T-helper 17 cell (primary cell): ENCODE results near the gene RNF227. TPM values are rescaled to one million over a fixed set of nuclear protein-coding genes. Genes with fewer than 3 reads are reported as not detected.

Experiments used
- ATAC-seq: fragments of 150-1000 bp; cut with Tn5 transposase; 2 replicates; pipeline ENCODE4 v1.10.0; 2021; ENCODE audit warnings: mild to moderate bottlenecking, moderate library complexity
- DNase-seq, 3 donors: peaks; one replicate each; pipeline versions ENCODE4 v3.0.0 to v3.0.0-alpha.2; 2020 to 2021
- H3K9me3 ChIP-seq: one replicate; pipeline ENCODE4 v1.7.0; 2013; ENCODE audit warnings: low read length, mild to moderate bottlenecking; ENCODE audit not compliant: control insufficient read depth, poor library complexity, severe bottlenecking
- H3K27ac Mint-ChIP-seq: one replicate; pipeline ENCODE4 v1.8.0; 2022; ENCODE audit warnings: mild to moderate bottlenecking, moderate library complexity, mixed read lengths
- H3K27me3 Mint-ChIP-seq: one replicate; pipeline ENCODE4 v1.8.0; 2022; ENCODE audit warnings: mixed read lengths
- H3K36me3 Mint-ChIP-seq: one replicate; pipeline ENCODE4 v1.8.0; 2022; ENCODE audit warnings: low read depth, mixed read lengths
- H3K4me1 Mint-ChIP-seq: one replicate; pipeline ENCODE4 v1.8.0; 2022; ENCODE audit warnings: mild to moderate bottlenecking, mixed read lengths
- H3K4me3 Mint-ChIP-seq: one replicate; pipeline ENCODE4 v1.8.0; 2022; ENCODE audit warnings: mild to moderate bottlenecking, moderate library complexity, mixed read lengths
- total RNA-seq, 4 donors: library from RNA in 2 of 4; stranded (reverse) in 2 of 4; gene quantifications; one replicate each; pipeline ENCODE4 v1.2.3 and lab custom pipeline; 2022 to 2026

Gene RNF227
- total RNA-seq, 2 donors from 2014 or later, result 1.4 to 2.3 TPM

DNA sequence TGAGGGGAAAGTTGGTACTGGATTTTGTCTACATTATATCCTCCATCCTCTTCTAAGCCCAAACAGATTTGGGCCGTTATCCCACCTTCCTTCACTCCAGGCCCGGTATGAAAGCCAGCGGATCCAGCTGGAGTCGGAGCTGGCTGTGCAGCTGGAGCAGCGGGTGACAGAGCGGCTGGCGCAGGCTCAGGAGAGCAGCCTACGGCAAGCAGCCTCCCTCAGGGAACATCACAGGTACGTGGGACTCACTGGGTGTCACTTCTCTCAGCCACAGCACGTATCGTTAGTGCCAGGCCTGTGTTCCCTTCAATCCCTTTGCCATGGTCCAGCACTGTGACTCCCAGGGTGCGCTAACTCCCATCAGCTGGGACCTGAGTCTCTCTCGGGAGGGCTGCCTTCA, 27.2 kb upstream of the RNF227 start:
- Mint-ChIP-seq H3K4me1 (peaks cover 6% of the 10 kb centered on the region), H3K27ac (no peak overlapping the region), H3K27me3 (no peaks in the 10 kb centered on the region), H3K36me3 (peaks cover 11% of the 10 kb centered on the region), H3K4me3 (no peak overlapping the region)
- no peaks in the 10 kb centered on the region for H3K9me3 ChIP-seq
- ATAC-seq (no peak), DNase-seq (no peak)

DNA sequence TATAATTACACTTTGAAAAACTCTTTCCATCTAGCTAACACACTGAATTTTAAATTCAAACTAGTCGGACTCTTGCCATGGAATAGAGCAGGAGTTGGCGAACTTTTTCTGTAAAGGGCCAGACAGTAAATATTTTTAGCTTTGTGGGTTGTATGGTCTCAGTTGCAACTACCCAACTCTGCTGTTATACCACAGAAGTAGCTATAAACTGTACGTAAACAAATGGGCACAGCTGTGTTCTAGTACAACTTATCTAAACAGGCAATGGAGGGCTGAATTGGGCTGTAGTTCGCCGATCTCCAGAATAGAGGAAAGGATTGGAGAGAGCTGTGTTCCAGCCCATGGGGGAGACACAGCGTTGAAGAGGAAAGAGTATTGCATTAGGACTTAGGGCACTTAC, 24.7 kb upstream of the RNF227 start:
- DNase-seq (no peak), ATAC-seq (no peak)
- Mint-ChIP-seq H3K4me3 (no peak overlapping the region), H3K4me1 (peaks cover 6% of the 10 kb centered on the region), H3K27me3 (no peaks in the 10 kb centered on the region), H3K36me3 (peaks cover 8% of the 10 kb centered on the region), H3K27ac (peak overlapping the region; percentile 27)
- no peaks in the 10 kb centered on the region for H3K9me3 ChIP-seq

- ATAC-seq (no peak), DNase-seq (no peak)
- no peak overlapping the region for H3K4me3 Mint-ChIP-seq
- H3K9me3 ChIP-seq, result no peaks in the 10 kb centered on the region
- H3K4me1 Mint-ChIP-seq, result peaks cover 8% of the 10 kb centered on the region
- peaks cover 8% of the 10 kb centered on the region for H3K36me3 Mint-ChIP-seq
- H3K27ac Mint-ChIP-seq, result peak overlapping the region; percentile 37
- no peaks in the 10 kb centered on the region for H3K27me3 Mint-ChIP-seq
Observed at GRCh38 chr17:7940034-7940433, 23.9 kb upstream of the RNF227 start.

DNA sequence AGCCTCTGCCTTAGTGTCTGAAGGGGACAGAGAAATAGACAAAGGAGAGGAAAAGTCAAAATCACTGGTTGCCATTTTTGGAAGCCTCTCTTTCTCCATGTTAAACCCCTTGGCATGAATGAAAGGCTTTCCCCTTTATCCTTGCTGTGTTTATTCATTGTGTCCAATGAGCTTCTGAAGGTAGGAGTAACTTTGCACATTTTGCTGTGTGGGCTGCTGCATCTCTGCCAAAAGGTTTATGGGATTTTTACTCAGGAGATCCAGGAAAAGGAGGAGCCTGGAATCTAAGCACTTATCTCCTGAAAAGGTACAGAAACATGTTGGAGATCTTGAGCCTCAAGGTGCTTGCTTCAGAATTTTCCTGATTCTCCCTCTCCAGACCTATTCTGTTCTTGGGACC, 19.8 kb upstream of the RNF227 start:
- Mint-ChIP-seq H3K36me3 (peaks cover 12% of the 10 kb centered on the region), H3K4me3 (no peak overlapping the region), H3K4me1 (peaks cover 35% of the 10 kb centered on the region), H3K27me3 (no peaks in the 10 kb centered on the region), H3K27ac (no peak overlapping the region)
- no peaks in the 10 kb centered on the region for H3K9me3 ChIP-seq
- DNase-seq (no peak), ATAC-seq (no peak)

DNA sequence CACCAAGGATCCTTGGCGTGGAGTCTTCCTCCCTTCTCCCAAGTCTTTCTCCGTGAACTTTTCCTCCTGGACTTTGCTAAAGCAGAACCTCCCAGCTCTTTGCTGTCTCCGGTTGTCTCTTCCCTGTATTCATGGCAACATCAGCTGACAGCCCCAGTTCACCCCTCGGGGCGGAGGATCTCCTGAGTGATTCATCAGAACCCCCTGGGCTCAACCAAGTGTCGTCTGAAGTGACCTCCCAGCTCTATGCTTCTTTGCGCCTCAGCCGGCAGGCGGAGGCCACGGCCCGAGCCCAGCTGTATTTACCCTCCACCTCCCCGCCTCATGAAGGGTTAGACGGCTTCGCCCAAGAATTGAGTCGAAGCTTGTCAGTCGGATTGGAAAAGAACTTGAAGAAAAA, 16.9 kb upstream of the RNF227 start:
- Mint-ChIP-seq H3K27me3 (no peaks in the 10 kb centered on the region), H3K4me3 (peak overlapping the region; percentile 100), H3K27ac (peak overlapping the region; percentile 99), H3K36me3 (peaks cover 7% of the 10 kb centered on the region), H3K4me1 (peaks cover 35% of the 10 kb centered on the region)
- DNase-seq (no peak), ATAC-seq (no peak)
- H3K9me3 ChIP-seq, result no peaks in the 10 kb centered on the region

DNA sequence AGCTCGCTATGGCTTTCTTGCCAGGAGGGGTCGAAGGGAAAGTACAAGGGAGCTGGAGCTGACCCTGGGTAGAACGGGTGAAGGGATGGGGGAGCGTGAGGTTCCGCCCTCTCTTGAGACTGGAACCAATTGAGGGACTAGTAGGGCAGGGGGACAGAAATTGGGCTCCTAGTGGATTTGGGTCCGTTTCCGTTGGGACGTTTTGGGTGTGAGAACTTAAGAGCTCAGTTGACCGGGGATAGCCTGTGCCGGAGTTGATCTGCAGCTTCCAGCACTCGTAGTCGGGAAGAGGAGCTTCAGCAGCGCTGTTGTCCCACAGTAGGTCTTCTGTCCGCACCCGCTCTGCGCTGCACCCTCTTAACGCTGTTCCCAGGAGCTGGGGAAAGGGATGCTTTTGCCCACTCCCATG, 16.4 kb upstream of the RNF227 start:
- ATAC-seq (peak; percentile 24), DNase-seq (peak in 1 of 3 donors; percentile 19)
- Mint-ChIP-seq H3K27me3 (no peaks in the 10 kb centered on the region), H3K4me1 (peaks cover 37% of the 10 kb centered on the region), H3K36me3 (peaks cover 8% of the 10 kb centered on the region), H3K27ac (peak overlapping the region; percentile 99), H3K4me3 (peak overlapping the region; percentile 100)
- no peaks in the 10 kb centered on the region for H3K9me3 ChIP-seq

GRCh38 chr17:7931709-7932482, 15.8 kb upstream of the RNF227 start, which contains the start of the genes CNTROB and TRAPPC1:
Gene CNTROB (plus strand): TSS chr17:7932206. CDS start chr17:7933080, 874 bp downstream.
Gene TRAPPC1 (minus strand): TSS chr17:7931946. CDS start chr17:7931829, 117 bp downstream.
- DNase-seq, result peak; percentile 97 to 99 (median 98)
- H3K27me3 Mint-ChIP-seq, result no peaks in the 10 kb centered on the region

GRCh38 chr17:7930841-7931631, 14.9 kb upstream of the RNF227 start:
- Mint-ChIP-seq H3K27ac (peak overlapping the region; percentile 99), H3K27me3 (no peaks in the 10 kb centered on the region), H3K4me1 (peaks cover 43% of the 10 kb centered on the region), H3K4me3 (peak overlapping the region; percentile 100), H3K36me3 (peaks cover 6% of the 10 kb centered on the region)
- DNase-seq (no peak), ATAC-seq (no peak)
- no peaks in the 10 kb centered on the region for H3K9me3 ChIP-seq

More at GRCh38 chr17:7931709-7932482, 15.8 kb upstream of the RNF227 start, which contains the start of the genes CNTROB and TRAPPC1:
- peak; percentile 97 for ATAC-seq
- peak within 1 kb of the TSS; percentile 100 for H3K4me3 Mint-ChIP-seq
- H3K36me3 Mint-ChIP-seq, result peaks cover 8% of the 10 kb centered on the region
- H3K27ac Mint-ChIP-seq, result peak within 1 kb of the TSS; percentile 99
- H3K9me3 ChIP-seq, result no peaks in the 10 kb centered on the region
- H3K4me1 Mint-ChIP-seq, result peaks cover 38% of the 10 kb centered on the region

GRCh38 chr17:7929158-7930023, 13.3 kb upstream of the RNF227 start, which contains the start of gene KCNAB3:
Gene KCNAB3 (minus strand): TSS chr17:7929856. CDS start chr17:7929435, 421 bp downstream.
- no peaks in the 10 kb centered on the region for H3K9me3 ChIP-seq
- Mint-ChIP-seq H3K4me1 (peaks cover 40% of the 10 kb centered on the region), H3K36me3 (peaks cover 6% of the 10 kb centered on the region), H3K27ac (peak within 1 kb of the TSS; percentile 99), H3K27me3 (no peaks in the 10 kb centered on the region), H3K4me3 (peak within 1 kb of the TSS; percentile 100)
- DNase-seq (peak; percentile 45 to 69 (median 54)), ATAC-seq (peak; percentile 29)

DNA sequence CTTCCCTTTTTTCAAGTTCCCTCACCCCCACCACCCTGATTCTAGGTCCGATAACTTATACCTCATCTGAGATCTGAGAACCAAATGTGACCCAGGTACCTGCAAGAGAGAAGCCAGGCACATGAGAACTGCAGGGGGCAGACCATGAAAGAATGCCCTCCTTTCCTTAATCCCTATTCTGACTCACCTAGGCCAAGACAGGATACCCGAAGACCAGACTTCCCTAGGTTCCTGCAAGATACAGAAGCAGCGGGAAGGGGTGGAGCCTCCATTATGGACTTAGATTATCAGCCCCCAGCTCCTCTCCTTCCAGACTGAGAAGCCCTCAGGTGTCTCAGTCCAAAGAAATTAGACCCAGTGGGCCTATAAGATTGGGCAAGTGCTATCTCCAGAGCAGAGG, 11.5 kb upstream of the RNF227 start:
- Mint-ChIP-seq H3K4me1 (peaks cover 32% of the 10 kb centered on the region), H3K27me3 (no peaks in the 10 kb centered on the region), H3K36me3 (peaks cover 6% of the 10 kb centered on the region), H3K4me3 (no peak overlapping the region), H3K27ac (peak overlapping the region; percentile 81)
- no peaks in the 10 kb centered on the region for H3K9me3 ChIP-seq
- no peak for ATAC-seq
- DNase-seq, result no peak

- peak overlapping the region; percentile 95 for H3K27ac Mint-ChIP-seq
- H3K27me3 Mint-ChIP-seq, result no peaks in the 10 kb centered on the region
- ATAC-seq, result peak; percentile 97
- H3K4me1 Mint-ChIP-seq, result peaks cover 25% of the 10 kb centered on the region
- peak overlapping the region; percentile 98 for H3K4me3 Mint-ChIP-seq
- peaks cover 2% of the 10 kb centered on the region for H3K36me3 Mint-ChIP-seq
- peak; percentile 71 to 74 (median 73) for DNase-seq
- H3K9me3 ChIP-seq, result no peaks in the 10 kb centered on the region
Observed at GRCh38 chr17:7922845-7923628, 6.9 kb upstream of the RNF227 start.

DNA sequence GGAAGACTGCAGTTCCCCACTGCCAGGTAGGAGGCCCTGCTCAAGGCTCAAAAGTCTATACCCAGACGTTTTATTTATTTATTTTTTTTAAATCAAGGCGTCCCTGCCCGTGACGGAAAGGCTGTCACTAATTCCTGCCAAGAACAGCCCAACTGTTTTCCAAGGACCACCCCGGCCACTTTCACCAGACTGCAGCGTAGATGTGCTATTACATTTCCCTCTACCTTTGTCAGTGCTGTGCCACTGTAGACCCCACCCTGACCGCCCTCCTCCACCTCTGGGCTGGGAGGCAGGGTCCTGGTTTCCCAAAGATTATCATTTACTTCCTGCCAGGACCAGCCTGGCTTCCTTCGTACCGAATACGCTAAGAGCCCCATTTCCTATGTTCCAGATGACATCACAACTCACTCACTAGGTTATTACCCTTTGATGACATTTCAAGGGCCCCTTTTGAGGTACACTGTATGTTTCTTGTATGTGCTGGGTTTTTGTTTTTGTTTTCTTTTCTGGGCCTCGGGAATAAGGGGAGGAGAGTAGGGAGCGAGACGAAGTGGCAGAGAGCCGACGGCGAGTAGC, 6.3 kb upstream of the RNF227 start:
- Mint-ChIP-seq H3K27me3 (no peaks in the 10 kb centered on the region), H3K4me1 (peaks cover 22% of the 10 kb centered on the region), H3K27ac (peak overlapping the region; percentile 95), H3K4me3 (peak overlapping the region; percentile 98), H3K36me3 (no peaks in the 10 kb centered on the region)
- no peaks in the 10 kb centered on the region for H3K9me3 ChIP-seq
- DNase-seq, result no peak
- ATAC-seq, result peak; percentile 62
